ENCODE results near the gene UNC119B.

UNC119B gene

GRCh38 chr12:120721866-120722265 lies 11.6 kb downstream of the UNC119B start:
- H3K27me3 ChIP-seq (ENCODE audit: insufficient read depth, poor library complexity, severe bottlenecking), result no peaks in the 10 kb centered on the region
- H3K4me3 ChIP-seq (replicated peaks; ENCODE audit: insufficient read depth, low read length), result no peak overlapping the region
- DNase-seq (ENCODE audit: low read depth in 1 of 2, low spot score in 1 of 2), result no peak
- H3K27ac ChIP-seq (replicated peaks), result no peak overlapping the region
- TF ChIP-seq POLR2AphosphoS5 (IDR thresholded peaks at IDR 0.05; ENCODE audit: low read depth) (no peak), GABPA (IDR thresholded peaks at IDR 0.05; ENCODE audit: low read depth) (no peak), SPI1 (IDR thresholded peaks at IDR 0.05; ENCODE audit: borderline replicate concordance, low read depth) (no peak), REST (IDR thresholded peaks at IDR 0.05; ENCODE audit: insufficient replicate concordance, low read depth) (no peak)

GRCh38 chr12:120722784-120723183 lies 12.5 kb downstream of the UNC119B start:
- no peak for DNase-seq (ENCODE audit: low read depth in 1 of 2, low spot score in 1 of 2)
- Histone ChIP-seq H3K27ac (replicated peaks) (no peak overlapping the region), H3K27me3 (ENCODE audit: insufficient read depth, poor library complexity, severe bottlenecking) (no peaks in the 10 kb centered on the region), H3K4me3 (replicated peaks; ENCODE audit: insufficient read depth, low read length) (no peak overlapping the region)
- TF ChIP-seq GABPA (IDR thresholded peaks at IDR 0.05; ENCODE audit: low read depth) (no peak), SPI1 (IDR thresholded peaks at IDR 0.05; ENCODE audit: borderline replicate concordance, low read depth) (no peak)

DNA sequence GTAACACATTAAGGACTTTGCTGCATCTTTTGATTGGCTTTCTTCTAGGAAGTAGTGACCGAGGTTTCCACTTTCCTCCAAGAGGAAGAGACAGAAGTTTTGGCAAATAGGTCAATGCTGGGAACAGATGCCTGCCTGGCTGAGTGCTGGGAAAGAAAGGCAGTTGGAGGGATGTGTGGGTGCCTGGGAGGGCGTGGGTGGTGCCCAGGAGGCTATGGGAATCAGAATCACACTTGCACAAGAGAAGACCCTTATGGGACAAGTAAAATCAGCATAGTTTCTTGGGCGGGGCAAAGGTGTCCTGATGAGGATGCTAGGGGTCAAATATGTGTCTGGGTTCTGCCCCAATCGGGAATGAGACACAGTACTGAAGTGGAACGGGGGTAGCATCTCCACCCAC lies 14.5 kb downstream of the UNC119B start:
- Histone ChIP-seq H3K27me3 (ENCODE audit: insufficient read depth, poor library complexity, severe bottlenecking) (no peaks in the 10 kb centered on the region), H3K4me3 (replicated peaks; ENCODE audit: insufficient read depth, low read length) (no peak overlapping the region), H3K27ac (replicated peaks) (no peak overlapping the region)
- TF ChIP-seq SPI1 (IDR thresholded peaks at IDR 0.05; ENCODE audit: borderline replicate concordance, low read depth), result no peak
- TF ChIP-seq, protein P1, sequence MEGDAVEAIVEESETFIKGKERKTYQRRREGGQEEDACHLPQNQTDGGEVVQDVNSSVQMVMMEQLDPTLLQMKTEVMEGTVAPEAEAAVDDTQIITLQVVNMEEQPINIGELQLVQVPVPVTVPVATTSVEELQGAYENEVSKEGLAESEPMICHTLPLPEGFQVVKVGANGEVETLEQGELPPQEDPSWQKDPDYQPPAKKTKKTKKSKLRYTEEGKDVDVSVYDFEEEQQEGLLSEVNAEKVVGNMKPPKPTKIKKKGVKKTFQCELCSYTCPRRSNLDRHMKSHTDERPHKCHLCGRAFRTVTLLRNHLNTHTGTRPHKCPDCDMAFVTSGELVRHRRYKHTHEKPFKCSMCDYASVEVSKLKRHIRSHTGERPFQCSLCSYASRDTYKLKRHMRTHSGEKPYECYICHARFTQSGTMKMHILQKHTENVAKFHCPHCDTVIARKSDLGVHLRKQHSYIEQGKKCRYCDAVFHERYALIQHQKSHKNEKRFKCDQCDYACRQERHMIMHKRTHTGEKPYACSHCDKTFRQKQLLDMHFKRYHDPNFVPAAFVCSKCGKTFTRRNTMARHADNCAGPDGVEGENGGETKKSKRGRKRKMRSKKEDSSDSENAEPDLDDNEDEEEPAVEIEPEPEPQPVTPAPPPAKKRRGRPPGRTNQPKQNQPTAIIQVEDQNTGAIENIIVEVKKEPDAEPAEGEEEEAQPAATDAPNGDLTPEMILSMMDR (IDR thresholded peaks at IDR 0.05; ENCODE audit: insufficient read depth, low read length), result no peak
- no peak for TF ChIP-seq POLR2AphosphoS5 (IDR thresholded peaks at IDR 0.05; ENCODE audit: low read depth)
- no peak for TF ChIP-seq GABPA (IDR thresholded peaks at IDR 0.05; ENCODE audit: low read depth)
- TF ChIP-seq REST (IDR thresholded peaks at IDR 0.05; ENCODE audit: insufficient replicate concordance, low read depth), result no peak
- no peak for DNase-seq (ENCODE audit: low read depth in 1 of 2, low spot score in 1 of 2)

GRCh38 chr12:120725151-120725658 lies 14.9 kb downstream of the UNC119B start:
- no peak for TF ChIP-seq SPI1 (IDR thresholded peaks at IDR 0.05; ENCODE audit: borderline replicate concordance, low read depth)
- TF ChIP-seq GABPA (IDR thresholded peaks at IDR 0.05; ENCODE audit: low read depth), result no peak
- no peak for TF ChIP-seq POLR2AphosphoS5 (IDR thresholded peaks at IDR 0.05; ENCODE audit: low read depth)
- no peak for TF ChIP-seq REST (IDR thresholded peaks at IDR 0.05; ENCODE audit: insufficient replicate concordance, low read depth)
- TF ChIP-seq, protein P1 (IDR thresholded peaks at IDR 0.05; ENCODE audit: insufficient read depth, low read length), result no peak
- no peak for DNase-seq (ENCODE audit: low read depth in 1 of 2, low spot score in 1 of 2)
- peak overlapping the region; percentile 62 for H3K4me3 ChIP-seq (replicated peaks; ENCODE audit: insufficient read depth, low read length)
- H3K27me3 ChIP-seq (ENCODE audit: insufficient read depth, poor library complexity, severe bottlenecking), result no peaks in the 10 kb centered on the region
- no peak overlapping the region for H3K27ac ChIP-seq (replicated peaks)
